NCI-H146 (cell line): ENCODE measurements around the gene CSRNP3.
A peak's percentile ranks its signal among the peaks of the same experiment; 100 is the strongest.

Experiments
- DNase-seq: peaks from one replicate; lab custom pipeline; 2025; lab: John Stamatoyannopoulos, UW

CSRNP3 gene

DNA sequence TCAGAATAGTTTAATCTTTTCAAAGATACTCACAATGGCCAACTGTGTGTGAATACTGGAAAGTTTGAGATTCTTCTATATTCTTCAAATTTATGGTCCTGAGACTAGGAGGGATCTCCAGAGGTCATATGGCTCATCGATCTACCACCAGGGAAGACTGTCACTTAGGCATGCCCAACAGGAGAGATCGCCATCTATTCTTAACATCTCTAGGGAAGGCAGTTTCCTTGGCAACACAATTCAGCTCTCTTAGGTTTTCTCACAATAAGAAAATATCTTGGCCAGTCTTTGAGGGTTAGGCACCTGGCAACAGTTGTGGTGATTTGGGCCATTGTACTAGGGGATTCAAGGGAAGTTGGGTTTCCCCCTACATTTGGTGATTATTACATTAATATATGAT lies 217.3 kb downstream of the CSRNP3 start:
- no peak for DNase-seq

DNA sequence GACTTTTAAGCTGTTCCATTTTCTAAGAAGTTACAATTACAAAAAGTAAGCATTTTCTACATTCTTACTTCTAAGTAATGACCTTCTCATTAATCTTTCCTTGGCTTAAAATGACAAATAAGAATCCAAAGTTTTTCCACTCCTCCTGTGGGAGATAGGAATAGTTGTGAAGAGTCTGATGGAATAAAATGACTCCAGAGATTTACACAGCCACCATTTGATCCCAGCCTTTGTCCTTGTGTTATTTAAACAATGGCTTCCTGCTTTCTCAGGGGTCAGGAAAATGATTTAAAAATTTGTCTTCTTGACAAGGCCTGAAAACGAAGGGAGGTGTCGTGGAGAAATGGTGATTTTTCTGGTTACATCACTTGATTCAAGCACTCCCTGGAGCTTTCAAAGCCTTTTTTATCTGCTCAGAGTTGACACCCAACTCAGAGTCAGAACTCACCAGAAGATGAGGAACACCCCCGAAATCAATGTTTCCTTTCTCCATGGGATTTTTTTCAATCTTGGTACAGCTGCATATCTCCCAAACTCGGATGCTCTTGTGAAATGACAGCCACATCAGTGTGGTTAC lies 218.0 kb downstream of the CSRNP3 start:
- DNase-seq = no peak

DNA sequence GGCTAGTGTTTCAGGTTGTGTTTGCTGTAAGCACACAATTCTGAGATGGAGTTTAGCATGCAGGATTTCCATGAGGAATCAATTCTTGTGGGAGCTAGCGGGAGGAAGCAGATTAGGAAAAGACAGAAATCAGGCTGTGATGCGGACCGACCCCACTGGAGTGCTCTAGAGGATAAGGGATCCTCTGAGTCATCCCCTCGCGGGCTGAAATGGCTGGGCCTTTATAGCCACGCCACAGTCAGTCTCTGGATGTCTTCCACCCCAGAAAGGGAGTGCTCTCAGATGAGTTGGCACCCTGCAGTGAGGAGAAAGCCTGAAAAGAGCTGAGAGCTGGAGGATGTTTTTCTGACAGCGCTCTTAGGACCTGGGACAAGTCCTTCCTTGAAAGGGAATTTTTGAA lies 222.1 kb downstream of the CSRNP3 start:
- peak; percentile 5 for DNase-seq

DNA sequence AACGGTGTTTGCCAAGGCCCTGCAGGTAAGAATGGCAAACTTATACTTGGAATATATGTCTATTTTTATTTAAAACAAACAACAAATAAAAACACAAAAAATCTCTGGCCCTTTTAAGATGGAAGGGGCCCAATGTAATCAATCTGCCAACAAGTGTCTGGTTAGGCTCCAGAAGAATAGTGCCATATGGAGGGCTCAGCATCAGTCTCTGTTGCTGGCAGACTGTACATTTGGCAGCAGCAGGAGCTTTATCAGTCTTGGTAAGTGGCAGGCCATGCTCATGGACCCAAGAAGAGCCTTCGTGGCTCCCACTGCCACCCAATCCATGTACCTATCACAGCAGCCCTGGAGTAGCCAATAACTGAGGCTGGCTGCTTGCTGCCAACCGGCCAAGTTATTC lies 223.4 kb downstream of the CSRNP3 start:
- DNase-seq = no peak

DNA sequence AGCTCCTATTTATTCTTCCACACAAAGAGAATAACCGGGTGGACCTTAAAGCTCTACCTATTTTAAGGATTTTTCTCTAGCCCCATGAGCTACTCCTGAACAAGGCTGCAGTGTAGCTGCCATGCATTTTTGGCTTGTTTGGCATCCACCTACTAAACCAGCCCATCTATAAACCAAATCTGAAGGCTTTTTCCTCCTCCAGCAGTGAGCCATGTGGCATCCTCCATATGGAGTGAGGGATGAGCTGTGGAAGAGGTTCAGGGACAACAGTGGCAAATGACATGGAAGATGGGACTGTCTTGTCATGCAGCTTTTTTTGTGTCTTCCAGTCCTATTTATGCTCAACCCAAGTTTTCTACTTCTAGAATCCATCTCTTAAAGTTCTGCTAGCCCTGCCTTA lies 224.3 kb downstream of the CSRNP3 start:
- DNase-seq = no peak

DNA sequence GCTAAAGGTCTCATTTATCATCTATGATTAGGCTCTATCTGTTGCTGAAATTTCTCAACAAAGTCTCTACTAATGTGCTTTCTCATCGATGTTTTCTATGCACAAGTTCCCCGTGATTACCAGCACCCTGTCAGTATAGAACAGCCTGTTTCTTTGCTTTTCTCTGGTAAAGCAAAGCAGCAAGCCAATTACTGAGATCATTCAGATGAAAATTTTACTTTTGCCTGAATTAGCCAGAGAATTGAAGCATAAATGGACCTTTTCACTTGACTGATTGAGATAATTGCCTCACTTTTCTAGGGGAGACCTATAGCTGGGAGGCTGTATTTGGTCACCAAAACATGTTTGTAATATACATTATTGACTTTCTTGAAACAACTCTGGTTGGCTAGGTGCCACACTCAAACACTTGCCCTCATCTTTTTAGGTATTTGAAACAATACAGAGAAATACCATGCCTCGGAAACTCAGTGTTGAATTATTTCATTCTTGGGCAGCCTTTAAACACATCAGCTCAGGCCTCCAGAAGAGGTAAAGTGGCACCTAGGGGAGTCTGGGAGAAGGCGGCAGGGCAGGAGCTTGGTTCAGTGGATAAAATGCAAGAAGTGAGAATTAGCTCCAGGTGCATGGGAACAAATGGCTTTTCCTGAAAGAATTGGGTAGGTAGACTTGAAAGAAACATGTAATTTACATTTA lies 228.4 kb downstream of the CSRNP3 start:
- DNase-seq = peak; percentile 73

DNA sequence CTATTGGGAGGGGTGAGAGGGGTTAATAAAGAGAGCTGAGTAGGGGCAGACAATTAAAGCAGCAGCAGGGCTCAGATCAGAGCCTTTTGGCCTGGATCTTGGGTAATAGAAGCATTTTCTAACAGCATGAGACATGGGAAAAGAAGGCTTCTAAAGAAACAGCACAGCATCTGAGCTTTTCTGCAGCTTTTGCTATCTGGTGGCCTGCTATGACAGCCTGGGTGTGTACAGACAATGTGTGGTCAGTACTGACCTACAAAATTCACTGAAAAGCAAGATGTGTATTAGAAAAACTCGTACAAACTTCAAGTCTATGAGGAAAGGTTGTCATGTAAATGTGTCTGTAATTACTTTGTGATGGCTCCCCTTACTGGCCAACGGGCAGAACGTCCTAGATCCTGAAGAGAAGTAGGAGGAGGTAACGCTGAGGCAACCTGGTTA lies 229.0 kb downstream of the CSRNP3 start:
- peak; percentile 60 for DNase-seq

DNA sequence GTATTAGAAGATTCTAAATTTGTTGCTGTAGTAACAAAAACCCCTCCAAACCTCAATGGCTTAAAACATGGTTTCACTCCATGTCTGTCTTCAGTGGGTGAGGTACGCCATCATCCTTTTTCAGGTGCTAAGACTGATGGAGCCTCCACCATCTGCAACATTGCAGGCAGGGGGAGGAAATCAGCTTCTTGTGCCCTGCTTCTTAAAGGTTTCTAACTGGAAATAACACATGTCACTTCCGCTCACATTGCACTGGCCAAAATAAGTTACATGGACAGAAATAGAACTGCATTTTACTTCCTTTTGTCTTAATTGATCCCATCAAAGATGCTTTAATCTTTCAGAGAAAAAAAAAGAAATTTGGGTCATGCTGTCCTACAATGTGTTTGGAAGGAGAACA lies 230.4 kb downstream of the CSRNP3 start:
- DNase-seq = no peak

DNA sequence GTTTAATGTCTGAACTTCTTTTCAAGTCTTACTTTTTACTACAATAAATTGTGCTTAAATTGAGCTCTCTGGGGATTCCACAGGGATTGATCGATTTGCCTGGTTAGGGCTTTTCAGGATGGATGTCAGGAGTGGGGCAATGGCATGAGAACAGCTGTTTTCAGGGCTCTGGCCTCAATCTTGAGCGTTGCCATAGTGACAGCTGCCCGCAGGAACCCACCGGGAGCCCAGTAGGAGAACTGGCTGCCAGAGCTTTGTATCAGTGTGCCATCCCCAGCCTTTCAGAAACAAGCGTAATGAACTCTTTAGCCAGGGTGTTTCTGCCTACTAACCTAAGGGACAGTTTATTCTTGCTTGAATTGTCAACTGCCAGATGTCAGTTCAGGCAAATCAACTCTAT lies 231.0 kb downstream of the CSRNP3 start:
- peak; percentile 53 for DNase-seq

DNA sequence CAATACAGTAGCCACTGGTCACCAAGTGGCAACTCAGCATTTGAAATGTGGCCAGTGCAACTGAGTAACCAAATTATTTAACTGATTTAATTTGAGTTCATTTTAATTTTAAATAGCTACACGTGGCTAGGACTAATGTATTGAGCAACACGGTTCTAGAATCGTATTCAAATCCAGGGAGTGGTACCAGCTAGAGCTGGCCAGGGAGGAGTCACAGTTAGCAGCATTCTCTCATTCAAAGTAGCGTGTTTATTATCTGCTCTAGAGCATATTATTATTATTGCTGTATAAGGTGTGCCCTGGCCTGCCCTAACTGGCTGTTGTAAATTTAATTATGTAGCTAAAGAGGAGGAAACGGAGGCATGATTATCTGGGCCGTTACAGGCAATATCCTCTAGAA lies 231.6 kb downstream of the CSRNP3 start:
- no peak for DNase-seq

DNA sequence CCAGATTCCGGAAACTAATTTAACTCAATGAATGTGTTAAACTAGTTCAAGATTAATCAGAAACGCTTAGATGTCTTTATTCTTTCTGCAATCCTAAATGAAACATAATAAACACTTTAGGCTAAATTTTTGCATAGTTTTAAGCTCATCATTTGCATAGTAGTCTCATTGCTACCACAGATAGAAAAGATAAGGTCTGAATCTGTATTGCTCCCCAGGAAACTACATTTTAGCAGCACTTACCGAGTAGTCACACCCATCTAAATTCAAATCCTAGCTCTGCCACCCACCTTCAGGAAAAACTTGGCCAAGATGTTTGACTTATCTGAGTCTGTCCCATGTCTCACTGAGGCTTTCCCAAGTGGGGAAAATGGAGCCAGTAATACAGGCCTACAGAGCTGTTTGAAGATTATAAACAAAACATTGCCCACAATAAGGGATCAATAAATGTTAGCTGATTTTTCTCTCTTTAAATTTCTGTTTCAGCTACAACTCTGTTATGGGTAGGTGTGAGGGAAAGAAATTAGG lies 237.5 kb downstream of the CSRNP3 start:
- DNase-seq = no peak

DNA sequence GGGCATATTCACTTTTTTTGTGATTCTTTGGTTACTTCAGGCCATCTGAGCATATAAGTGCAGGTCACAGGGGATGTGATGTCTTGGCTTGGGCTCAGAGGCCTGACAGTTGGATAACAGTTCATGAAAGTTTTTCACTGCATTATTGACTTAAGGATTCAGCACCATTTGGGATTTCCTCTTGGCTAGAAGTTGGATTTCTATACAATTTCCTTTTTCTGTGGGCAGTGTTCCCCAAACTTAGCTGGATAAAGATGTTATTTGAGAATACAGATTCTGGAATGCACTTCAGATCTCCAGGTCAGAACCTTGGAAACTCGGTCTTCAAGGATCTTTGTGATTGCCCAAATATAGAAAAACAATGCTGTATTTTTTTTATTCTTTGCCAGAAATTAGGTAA lies 246.6 kb downstream of the CSRNP3 start:
- DNase-seq = no peak

DNA sequence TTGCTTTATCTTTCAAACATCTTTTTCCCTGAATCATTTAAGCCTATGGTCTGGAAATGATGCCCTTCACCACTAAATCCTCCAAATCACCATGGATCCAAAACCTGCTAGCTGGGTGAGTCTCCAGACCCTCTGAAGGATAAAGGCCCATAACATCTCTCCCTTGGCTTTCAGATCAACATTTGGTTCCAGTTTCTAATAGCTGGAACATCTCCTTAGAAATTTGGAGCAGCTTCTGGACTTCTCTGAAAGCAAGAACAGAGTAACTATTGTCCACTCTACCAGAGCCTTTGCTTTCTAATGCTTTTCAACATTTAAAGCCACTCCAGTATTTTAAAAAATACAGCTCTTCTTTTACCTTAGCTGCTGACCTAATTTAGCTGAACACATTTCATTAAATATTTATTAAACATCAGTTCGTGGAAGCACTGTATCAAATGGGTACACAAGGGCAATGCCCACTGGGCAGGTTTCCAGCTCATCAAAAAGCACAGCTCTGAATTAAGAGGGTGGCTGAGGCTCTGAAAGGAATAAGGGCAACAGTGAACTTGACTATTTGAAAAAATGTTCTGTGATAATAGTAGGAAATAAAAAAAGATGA lies 249.2 kb downstream of the CSRNP3 start:
- no peak for DNase-seq

DNA sequence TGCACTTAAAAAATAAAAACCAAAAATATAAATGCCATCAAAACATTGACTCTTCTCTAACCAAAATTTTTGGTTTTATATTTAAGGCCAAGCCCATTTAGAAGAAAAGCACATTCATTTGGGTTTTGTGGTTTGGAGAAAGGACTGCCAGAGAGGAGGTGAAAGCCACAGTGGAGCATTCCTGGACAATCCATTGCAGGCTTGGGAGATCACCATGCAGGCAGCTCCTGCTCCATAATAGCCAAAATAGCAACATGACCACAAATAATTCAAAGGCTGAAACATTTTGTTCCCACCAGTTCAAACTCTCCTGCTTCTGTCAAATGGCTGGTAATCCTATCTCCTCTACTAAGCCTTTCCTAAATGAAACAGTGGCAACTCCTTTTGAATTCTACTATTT lies 251.0 kb downstream of the CSRNP3 start:
- no peak for DNase-seq

DNA sequence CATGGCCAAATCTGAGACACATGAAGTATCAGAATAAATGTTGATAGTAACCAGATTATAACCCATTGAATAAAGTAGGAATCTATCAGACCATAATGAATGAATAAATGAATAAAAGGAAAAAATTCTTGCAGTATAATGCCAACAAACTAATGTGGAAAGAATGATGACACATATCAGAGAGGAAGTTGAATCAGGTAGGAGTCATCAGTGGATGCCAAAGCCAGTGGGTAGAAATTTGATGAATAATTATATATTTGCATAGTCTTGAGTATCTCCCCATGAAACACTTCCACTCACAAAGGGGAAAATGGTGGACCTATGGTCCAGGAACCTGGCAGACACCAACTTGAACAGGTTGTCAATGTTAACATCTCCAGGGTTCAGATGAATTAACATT lies 255.9 kb downstream of the CSRNP3 start:
- no peak for DNase-seq
